SK-N-SH (cell line): ENCODE measurements around the gene BRDT. TPM values are rescaled to one million over a fixed set of nuclear protein-coding genes. Genes with fewer than 3 reads are reported as not detected.

ENCODE experiments used
- CTCF ChIA-PET: fragments of 300-600, 350-600 bp; formaldehyde crosslinking; extraction: SDS; loops from one replicate; lab custom pipeline; 2021; lab: Yijun Ruan, JAX
- POLR2A ChIA-PET: fragments of 350-600 bp; sonication (Branson Sonifier 250); formaldehyde crosslinking; extraction: SDS; loops from one replicate; lab custom pipeline; 2020; ENCODE audit warnings: antibody characterized with exemption, inconsistent platforms; lab: Yijun Ruan, JAX
- DNase-seq: peaks from one replicate; pipeline ENCODE4 v3.0.0; 2012
- H2AFZ ChIP-seq: fragments of 200-600 bp; sonication (generic); 2 replicates; pipeline ENCODE4 v1.8.1; 2016; ENCODE audit warnings: antibody characterized with exemption, mild to moderate bottlenecking, low read depth
- H3F3A ChIP-seq: fragments of 200-600 bp; sonication (generic); replicated peaks from 2 replicates; pipeline ENCODE3; 2016; ENCODE audit warnings: antibody characterized with exemption, mild to moderate bottlenecking; ENCODE audit not compliant: insufficient read depth
- H3K27ac ChIP-seq, 2 experiments: fragments of 200-500 bp in 1 of 2; fragments of 200-600 bp in 1 of 2; sonication (Bioruptor generic) in 1 of 2; sonication (generic), shearing (Covaris generic) in 1 of 2; 2 replicates each; pipeline versions ENCODE4 v1.5.1 to v1.6.1; 2014 to 2016; ENCODE audit warnings: low read depth in 2 of 2, inconsistent platforms in 1 of 2, low read length in 1 of 2, mild to moderate bottlenecking in 1 of 2, mixed read lengths in 1 of 2
- H3K27me3 ChIP-seq: fragments of 200-600 bp; sonication (generic), shearing (Covaris generic); 2 replicates; pipeline ENCODE4 v1.6.1; 2016; ENCODE audit warnings: mixed run types; ENCODE audit not compliant: insufficient read depth
- H3K36me3 ChIP-seq, 2 experiments: fragments of 200-500 bp in 1 of 2; fragments of 200-600 bp in 1 of 2; sonication (Bioruptor generic) in 1 of 2; sonication (generic) in 1 of 2; replicated peaks in 1 of 2; 2 replicates each; pipeline versions ENCODE3 to v1.5.1; 2014 to 2016; ENCODE audit warnings: low read length in 1 of 2, mild to moderate bottlenecking in 1 of 2; ENCODE audit not compliant: insufficient read depth in 2 of 2, control insufficient read depth in 1 of 2
- H3K4me1 ChIP-seq, 2 experiments: fragments of 200-500 bp in 1 of 2; fragments of 200-600 bp in 1 of 2; sonication (Bioruptor generic) in 1 of 2; sonication (generic), shearing (Covaris generic) in 1 of 2; 2 replicates each; pipeline versions ENCODE4 v1.5.1 to v1.6.1; 2014 to 2016; ENCODE audit warnings: low read depth in 1 of 2, low read length in 1 of 2, mixed run types in 1 of 2; ENCODE audit not compliant: insufficient read depth in 2 of 2, control insufficient read depth in 1 of 2
- H3K4me2 ChIP-seq: fragments of 200-600 bp; sonication (generic), shearing (Covaris generic); 2 replicates; pipeline ENCODE4 v1.6.1; 2017; ENCODE audit warnings: mixed run types
- H3K4me3 ChIP-seq, 2 experiments: fragments of 200-500 bp in 1 of 2; fragments of 200-600 bp in 1 of 2; sonication (Bioruptor generic) in 1 of 2; sonication (generic), shearing (Covaris generic) in 1 of 2; 2 replicates each; pipeline versions ENCODE4 v1.5.1 to v1.8.1; 2014 to 2016; ENCODE audit warnings: low read depth in 2 of 2, inconsistent platforms in 1 of 2, low read length in 1 of 2, mild to moderate bottlenecking in 1 of 2, mixed read lengths in 1 of 2, moderate library complexity in 1 of 2
- H3K79me2 ChIP-seq: fragments of 200-600 bp; sonication (generic); 2 replicates; pipeline ENCODE4 v1.8.1; 2017; ENCODE audit warnings: mild to moderate bottlenecking; ENCODE audit not compliant: insufficient read depth
- H3K9ac ChIP-seq: fragments of 200-600 bp; sonication (generic); 2 replicates; pipeline ENCODE4 v1.6.1; 2017; ENCODE audit warnings: mixed run types
- H3K9me2 ChIP-seq: fragments of 200-600 bp; sonication (generic); 2 replicates; pipeline ENCODE4 v1.6.1; 2017; ENCODE audit warnings: mixed run types
- H3K9me3 ChIP-seq: fragments of 200-600 bp; sonication (generic); 2 replicates; pipeline ENCODE4 v1.6.1; 2017; ENCODE audit warnings: mixed run types, mild to moderate bottlenecking, moderate library complexity
- H4K20me1 ChIP-seq: fragments of 200-600 bp; sonication (generic); 2 replicates; pipeline ENCODE4 v1.6.1; 2017; ENCODE audit warnings: mild to moderate bottlenecking, mixed run types; ENCODE audit not compliant: insufficient read depth
- FOXM1 ChIP-seq: IDR thresholded peaks from 2 replicates; pipeline ENCODE4 v1.4.0; 2012; ENCODE audit warnings: low read depth, mild to moderate bottlenecking
- GABPA ChIP-seq: IDR thresholded peaks from 2 replicates; pipeline ENCODE4 v1.4.0; 2012; ENCODE audit warnings: low read depth, mild to moderate bottlenecking
- GATA2 ChIP-seq: sonication (generic); formaldehyde crosslinking; IDR thresholded peaks from 2 replicates; pipeline ENCODE4 v1.5.0; 2020; ENCODE audit warnings: mild to moderate bottlenecking, missing genetic modification reagents
- MAX ChIP-seq: IDR thresholded peaks from 2 replicates; pipeline ENCODE4 v1.4.0; 2012; ENCODE audit warnings: low read depth
- MEF2A ChIP-seq: IDR thresholded peaks from 2 replicates; pipeline ENCODE4 v1.4.0; 2012; ENCODE audit warnings: low read depth, borderline replicate concordance
- MXI1 ChIP-seq: IDR thresholded peaks from 2 replicates; pipeline ENCODE4 v1.6.1; 2012; ENCODE audit warnings: mild to moderate bottlenecking, low read depth, low read length, improper control_type of control experiment
- NFIC ChIP-seq: IDR thresholded peaks from 2 replicates; pipeline ENCODE4 v1.4.0; 2012; ENCODE audit warnings: borderline replicate concordance
- NRF1 ChIP-seq: IDR thresholded peaks from 2 replicates; pipeline ENCODE4 v1.6.1; 2012; ENCODE audit warnings: low read depth, mild to moderate bottlenecking, low read length
- POLR2AphosphoS5 ChIP-seq: IDR thresholded peaks from 2 replicates; pipeline ENCODE4 v1.6.1; 2012; ENCODE audit warnings: low read depth, low read length
- RAD21 ChIP-seq: IDR thresholded peaks from 2 replicates; pipeline ENCODE4 v1.6.1; 2012; ENCODE audit warnings: mild to moderate bottlenecking, low read length
- REST ChIP-seq: IDR thresholded peaks from 2 replicates; pipeline ENCODE4 v1.6.1; 2012; ENCODE audit warnings: mild to moderate bottlenecking, low read depth, low read length, moderate library complexity
- RFX5 ChIP-seq: IDR thresholded peaks from 2 replicates; pipeline ENCODE4 v1.6.1; 2012; ENCODE audit warnings: mild to moderate bottlenecking, improper control_type of control experiment, low read length
- SMC3 ChIP-seq: IDR thresholded peaks from 2 replicates; pipeline ENCODE4 v1.6.1; 2012; ENCODE audit warnings: low read depth, low read length, improper control_type of control experiment
- TAF1 ChIP-seq: IDR thresholded peaks from 2 replicates; pipeline ENCODE4 v1.6.1; 2012; ENCODE audit warnings: low read depth, mild to moderate bottlenecking, low read length, moderate library complexity, borderline replicate concordance
- TEAD4 ChIP-seq: IDR thresholded peaks from 2 replicates; pipeline ENCODE4 v1.4.0; 2012; ENCODE audit warnings: mild to moderate bottlenecking, borderline replicate concordance; ENCODE audit not compliant: insufficient read depth
- ZBTB33 ChIP-seq: IDR thresholded peaks from 2 replicates; pipeline ENCODE4 v1.4.0; 2012; ENCODE audit warnings: low read depth, borderline replicate concordance
- WGBS: methylation state at CpG from one replicate; pipeline ENCODE4 v1.1.6; 2017; ENCODE audit warnings: low lambda C conversion rate; 5-methylcytosine and 5-hydroxymethylcytosine counted together
- polyA plus RNA-seq, 3 experiments: library from polyadenylated mRNA; depleted of rRNA; stranded (reverse); fragments of >200 nt; gene quantifications; 2 replicates each; pipeline ENCODE4 v1.2.3, GENCODE V29; 2012
- TF ChIP-seq, protein P1 (sequence below): fragments of 200-600 bp; sonication (generic); IDR thresholded peaks from 2 replicates; pipeline ENCODE4 v1.6.1; 2017; ENCODE audit warnings: antibody characterized with exemption, mild to moderate bottlenecking, moderate library complexity

BRDT gene
- polyA plus RNA-seq, 1 of the 3 experiments (the other 2 are of a cell fraction), result not detected

DNA sequence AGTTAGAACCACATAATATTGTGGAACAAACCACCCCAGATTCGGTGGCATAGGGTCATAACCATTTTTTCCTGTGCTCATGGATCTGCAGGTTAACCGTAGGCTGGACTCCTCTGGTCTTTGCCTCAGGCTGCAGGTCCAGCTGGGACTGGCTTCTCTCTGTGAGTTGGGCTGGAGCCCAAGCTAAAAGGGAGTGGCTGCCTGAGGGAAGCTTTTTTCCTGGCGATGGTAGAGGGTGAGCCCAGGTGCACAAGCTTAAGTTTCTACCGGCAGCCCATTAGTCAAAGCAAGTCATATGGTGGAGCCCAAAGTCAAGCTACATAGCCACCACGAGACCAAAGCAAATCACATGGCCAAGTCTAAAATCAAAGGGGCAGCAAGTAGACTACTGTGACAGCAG, 94.4 kb downstream of the BRDT start:
- no peaks in the 10 kb centered on the region for H3K9me2 ChIP-seq
- no peaks in the 10 kb centered on the region; a peak in 1 of 4 replicates for H3K4me1 ChIP-seq
- no peak overlapping the region for H3K27ac ChIP-seq
- H3K4me2 ChIP-seq, result no peak overlapping the region
- no peak overlapping the region for H3K4me3 ChIP-seq
- TF ChIP-seq POLR2AphosphoS5, result no peak
- TF ChIP-seq NRF1, result no peak
- TF ChIP-seq TEAD4, result no peak
- no peak for TF ChIP-seq NFIC
- TF ChIP-seq REST, result no peak
- no peak for TF ChIP-seq MXI1
- TF ChIP-seq MEF2A, result no peak
- no peak for TF ChIP-seq GATA2
- no peak for TF ChIP-seq TAF1
- no peak for TF ChIP-seq MAX
- TF ChIP-seq RFX5, result no peak
- TF ChIP-seq, protein P1, sequence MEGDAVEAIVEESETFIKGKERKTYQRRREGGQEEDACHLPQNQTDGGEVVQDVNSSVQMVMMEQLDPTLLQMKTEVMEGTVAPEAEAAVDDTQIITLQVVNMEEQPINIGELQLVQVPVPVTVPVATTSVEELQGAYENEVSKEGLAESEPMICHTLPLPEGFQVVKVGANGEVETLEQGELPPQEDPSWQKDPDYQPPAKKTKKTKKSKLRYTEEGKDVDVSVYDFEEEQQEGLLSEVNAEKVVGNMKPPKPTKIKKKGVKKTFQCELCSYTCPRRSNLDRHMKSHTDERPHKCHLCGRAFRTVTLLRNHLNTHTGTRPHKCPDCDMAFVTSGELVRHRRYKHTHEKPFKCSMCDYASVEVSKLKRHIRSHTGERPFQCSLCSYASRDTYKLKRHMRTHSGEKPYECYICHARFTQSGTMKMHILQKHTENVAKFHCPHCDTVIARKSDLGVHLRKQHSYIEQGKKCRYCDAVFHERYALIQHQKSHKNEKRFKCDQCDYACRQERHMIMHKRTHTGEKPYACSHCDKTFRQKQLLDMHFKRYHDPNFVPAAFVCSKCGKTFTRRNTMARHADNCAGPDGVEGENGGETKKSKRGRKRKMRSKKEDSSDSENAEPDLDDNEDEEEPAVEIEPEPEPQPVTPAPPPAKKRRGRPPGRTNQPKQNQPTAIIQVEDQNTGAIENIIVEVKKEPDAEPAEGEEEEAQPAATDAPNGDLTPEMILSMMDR, result no peak
- no peak for TF ChIP-seq GABPA
- no peak for TF ChIP-seq RAD21
- no peak for TF ChIP-seq ZBTB33
- no peak for TF ChIP-seq SMC3
- no peak for TF ChIP-seq FOXM1
- TF ChIP-seq, all 33 proteins: peak for 0
- no peaks in the 10 kb centered on the region for H3K79me2 ChIP-seq
- no peak overlapping the region for H3K9ac ChIP-seq
- H3K36me3 ChIP-seq, result no peaks in the 10 kb centered on the region
- ChIA-PET CTCF (interaction anchor here (1.4 kb wide), 1 partner anchor 248 kb away, joined by 3 read pairs; no protein-coding TSS in a partner anchor), POLR2A (no interaction called here)
- H3K27me3 ChIP-seq, result peaks cover 5% of the 10 kb centered on the region; the same call in 1 of the 2 replicates
- 35% methylated on average over 5 of the region's 5 CpGs for WGBS
- H3K9me3 ChIP-seq, result no peaks in the 10 kb centered on the region
- no peak overlapping the region for H2AFZ ChIP-seq
- H3F3A ChIP-seq, result no peaks in the 10 kb centered on the region
- no peaks in the 10 kb centered on the region for H4K20me1 ChIP-seq
- DNase-seq, result no peak
